ENCODE data around the gene CLC. TPM values are rescaled to one million over a fixed set of nuclear protein-coding genes. Genes with fewer than 3 reads are reported as not detected.

CLC gene
- total and polyA plus RNA-seq, 2 of the 13 experiments (the other 11 are each of a cell fraction or from before 2014, with no cell fraction given), result not detected

GRCh38 chr19:39710333-39710890 lies 27.4 kb downstream of the CLC start (continued):
- TF ChIP-seq, protein P1, sequence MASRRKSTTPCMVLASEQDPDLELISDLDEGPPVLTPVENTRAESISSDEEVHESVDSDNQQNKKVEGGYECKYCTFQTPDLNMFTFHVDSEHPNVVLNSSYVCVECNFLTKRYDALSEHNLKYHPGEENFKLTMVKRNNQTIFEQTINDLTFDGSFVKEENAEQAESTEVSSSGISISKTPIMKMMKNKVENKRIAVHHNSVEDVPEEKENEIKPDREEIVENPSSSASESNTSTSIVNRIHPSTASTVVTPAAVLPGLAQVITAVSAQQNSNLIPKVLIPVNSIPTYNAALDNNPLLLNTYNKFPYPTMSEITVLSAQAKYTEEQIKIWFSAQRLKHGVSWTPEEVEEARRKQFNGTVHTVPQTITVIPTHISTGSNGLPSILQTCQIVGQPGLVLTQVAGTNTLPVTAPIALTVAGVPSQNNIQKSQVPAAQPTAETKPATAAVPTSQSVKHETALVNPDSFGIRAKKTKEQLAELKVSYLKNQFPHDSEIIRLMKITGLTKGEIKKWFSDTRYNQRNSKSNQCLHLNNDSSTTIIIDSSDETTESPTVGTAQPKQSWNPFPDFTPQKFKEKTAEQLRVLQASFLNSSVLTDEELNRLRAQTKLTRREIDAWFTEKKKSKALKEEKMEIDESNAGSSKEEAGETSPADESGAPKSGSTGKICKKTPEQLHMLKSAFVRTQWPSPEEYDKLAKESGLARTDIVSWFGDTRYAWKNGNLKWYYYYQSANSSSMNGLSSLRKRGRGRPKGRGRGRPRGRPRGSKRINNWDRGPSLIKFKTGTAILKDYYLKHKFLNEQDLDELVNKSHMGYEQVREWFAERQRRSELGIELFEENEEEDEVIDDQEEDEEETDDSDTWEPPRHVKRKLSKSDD (CRISPR knock-in tag; IDR thresholded peaks at IDR 0.05; ENCODE audit: low read depth), result no peak
- no peak for TF ChIP-seq RBAK (CRISPR knock-in tag; IDR thresholded peaks at IDR 0.05)
- no peak for TF ChIP-seq NONO (IDR thresholded peaks at IDR 0.05)
- no peak for TF ChIP-seq NONO (CRISPR knock-in tag; conservative IDR thresholded peaks at IDR 0.05)
- no peak for TF ChIP-seq ATF2 (CRISPR knock-in tag; IDR thresholded peaks at IDR 0.05)
- no peak for TF ChIP-seq ZNF773 (CRISPR knock-in tag; IDR thresholded peaks at IDR 0.05; ENCODE audit: borderline replicate concordance)

DNA sequence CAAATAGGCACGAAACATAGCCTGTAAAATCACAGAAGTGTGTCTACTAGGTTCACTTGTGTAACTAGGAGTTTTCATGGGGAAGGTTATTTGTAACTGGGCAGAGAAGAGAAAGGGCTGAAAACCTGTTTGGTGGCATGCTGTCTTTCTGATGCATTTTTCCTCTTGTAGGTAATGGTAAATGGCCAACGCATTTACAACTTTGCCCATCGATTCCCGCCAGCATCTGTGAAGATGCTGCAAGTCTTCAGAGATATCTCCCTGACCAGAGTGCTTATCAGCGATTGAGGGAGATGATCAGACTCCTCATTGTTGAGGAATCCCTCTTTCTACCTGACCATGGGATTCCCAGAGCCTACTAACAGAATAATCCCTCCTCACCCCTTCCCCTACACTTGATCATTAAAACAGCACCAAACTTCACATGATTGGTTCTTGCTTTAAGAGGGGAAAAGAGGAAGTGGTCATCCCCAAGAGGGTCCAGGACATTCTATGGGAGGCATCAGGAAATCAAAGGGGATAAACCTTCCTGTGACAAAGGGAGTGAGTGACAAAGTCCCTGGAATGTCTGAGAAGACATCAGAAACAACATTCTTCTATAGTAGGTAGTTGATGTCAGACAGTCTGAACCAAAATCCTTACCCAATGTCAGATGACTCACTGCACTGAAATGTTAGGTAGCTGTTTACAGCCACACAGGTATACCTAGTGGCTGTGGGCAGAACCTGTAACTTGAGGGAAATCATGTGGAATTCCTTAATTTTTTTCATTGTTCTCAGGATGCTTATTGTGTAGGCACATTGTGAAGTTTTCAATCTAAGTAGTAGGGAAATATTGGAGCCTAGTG lies 28.6 kb downstream of the CLC start:
- POLR2A ChIA-PET, result no interaction called here
- Histone ChIP-seq H3K4me2 (ENCODE audit: low read depth, low read length) (no peak overlapping the region), H3K36me3 (replicated peaks in 1 of 2; ENCODE audit: control insufficient read depth in 1 of 2, insufficient read depth in 2 of 2, low read length in 2 of 2) (no peaks in the 10 kb centered on the region), H3K79me2 (ENCODE audit: insufficient read depth, low read length) (no peaks in the 10 kb centered on the region), H3K9me3 (ENCODE audit: low read length) (no peaks in the 10 kb centered on the region), H3K4me1 (ENCODE audit: insufficient read depth, low read length) (peaks cover 15% of the 10 kb centered on the region), H3K27ac (ENCODE audit: extremely low read length, insufficient read depth, low read length) (no peak overlapping the region), H3K9ac (ENCODE audit: insufficient read depth, low read depth, low read length) (no peak overlapping the region), H3K4me3 (replicated peaks in 1 of 3; ENCODE audit: insufficient read depth in 1 of 3, low read depth in 2 of 3, low read length in 3 of 3) (no peak overlapping the region), H4K20me1 (ENCODE audit: insufficient read depth, low read length) (no peaks in the 10 kb centered on the region), H2AFZ (ENCODE audit: low read length) (no peak overlapping the region), H3K27me3 (ENCODE audit: control insufficient read depth in 1 of 2, insufficient read depth in 2 of 2, low read length in 2 of 2) (no peaks in the 10 kb centered on the region; a peak in 2 of 5 replicates)
- DNase-seq (ENCODE audit: low spot score) (no peak), FAIRE-seq (no peak), ATAC-seq (no peak)
- CTCF ChIA-PET (ENCODE audit: low intra/inter-chr PET ratio, low total read pairs), result no interaction called here
- TF ChIP-seq ZNF883 (CRISPR knock-in tag; IDR thresholded peaks at IDR 0.05; ENCODE audit: not compliant biosample characterization) (no peak), PRPF4 (IDR thresholded peaks at IDR 0.05; ENCODE audit: low read depth, low read length, poor library complexity, severe bottlenecking) (no peak)
- in situ Hi-C loops (cut with HindIII; ENCODE audit: extremely low pct_ligation_motif_present, low pct_unique_long_range_greater_than_20kb), result no loop called here
- 27% methylated on average over 5 of the region's 5 CpGs for WGBS (ENCODE audit: low lambda C conversion rate)
- intact Hi-C loops (cut with micrococcal nuclease; ENCODE audit: unreplicated experiment), result no loop called here
- BruUV-seq (replicated peaks), result no TSS peak
